ENCODE results near the gene POLR2M. TPM values are rescaled to one million over a fixed set of nuclear protein-coding genes. Genes with fewer than 3 reads are reported as not detected.

POLR2M gene
- polyA plus RNA-seq, 1 donor from 2014 or later, result 204 TPM

DNA sequence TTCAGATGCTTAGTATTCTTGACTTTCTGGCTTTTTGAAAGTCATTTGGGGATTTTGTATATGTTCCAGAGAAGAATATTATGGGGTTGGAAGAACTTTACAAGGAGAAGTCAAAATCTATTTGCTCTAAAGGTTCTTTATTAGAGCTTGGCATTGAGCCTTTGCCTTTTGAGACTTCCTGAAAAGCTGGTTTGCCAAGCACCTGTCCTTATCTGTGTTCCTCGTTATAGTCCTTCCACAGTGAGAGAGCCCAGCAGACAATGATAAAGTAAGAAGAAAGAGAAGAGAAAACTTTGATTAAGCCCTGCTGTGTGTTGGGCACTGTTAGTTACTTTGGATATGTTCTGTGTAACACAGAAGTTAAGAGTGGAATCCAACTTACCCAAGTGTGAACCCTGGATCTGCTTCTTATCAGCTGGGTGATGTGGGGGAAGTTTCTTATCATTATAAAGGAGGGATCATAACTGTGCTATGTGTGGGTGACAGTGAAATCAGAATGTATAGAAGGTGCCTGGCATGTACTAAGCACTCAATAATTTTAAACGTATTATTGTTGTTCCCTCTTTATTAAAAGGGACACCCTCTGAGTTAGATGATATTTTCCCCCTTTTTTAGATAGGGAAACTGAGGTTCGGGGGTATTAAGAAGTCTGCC, 44.3 kb upstream of the POLR2M start:
- no peak overlapping the region for H2AFZ ChIP-seq (ENCODE audit: low read depth, low read length)
- no peaks in the 10 kb centered on the region for H3K79me2 ChIP-seq (replicated peaks; ENCODE audit: insufficient read depth, low read length)
- no peak overlapping the region for H3K27ac ChIP-seq (ENCODE audit: low read length)
- H4K20me1 ChIP-seq (ENCODE audit: insufficient read depth), result no peaks in the 10 kb centered on the region
- H3K9me2 ChIP-seq (ENCODE audit: insufficient read depth, low read length), result no peaks in the 10 kb centered on the region
- H3K4me3 ChIP-seq (ENCODE audit: low read length), result no peak overlapping the region
- no peaks in the 10 kb centered on the region for H3K36me3 ChIP-seq (ENCODE audit: insufficient read depth, low read length)
- no peaks in the 10 kb centered on the region for H3K9me3 ChIP-seq (ENCODE audit: low read length)
- TF ChIP-seq, protein P1, sequence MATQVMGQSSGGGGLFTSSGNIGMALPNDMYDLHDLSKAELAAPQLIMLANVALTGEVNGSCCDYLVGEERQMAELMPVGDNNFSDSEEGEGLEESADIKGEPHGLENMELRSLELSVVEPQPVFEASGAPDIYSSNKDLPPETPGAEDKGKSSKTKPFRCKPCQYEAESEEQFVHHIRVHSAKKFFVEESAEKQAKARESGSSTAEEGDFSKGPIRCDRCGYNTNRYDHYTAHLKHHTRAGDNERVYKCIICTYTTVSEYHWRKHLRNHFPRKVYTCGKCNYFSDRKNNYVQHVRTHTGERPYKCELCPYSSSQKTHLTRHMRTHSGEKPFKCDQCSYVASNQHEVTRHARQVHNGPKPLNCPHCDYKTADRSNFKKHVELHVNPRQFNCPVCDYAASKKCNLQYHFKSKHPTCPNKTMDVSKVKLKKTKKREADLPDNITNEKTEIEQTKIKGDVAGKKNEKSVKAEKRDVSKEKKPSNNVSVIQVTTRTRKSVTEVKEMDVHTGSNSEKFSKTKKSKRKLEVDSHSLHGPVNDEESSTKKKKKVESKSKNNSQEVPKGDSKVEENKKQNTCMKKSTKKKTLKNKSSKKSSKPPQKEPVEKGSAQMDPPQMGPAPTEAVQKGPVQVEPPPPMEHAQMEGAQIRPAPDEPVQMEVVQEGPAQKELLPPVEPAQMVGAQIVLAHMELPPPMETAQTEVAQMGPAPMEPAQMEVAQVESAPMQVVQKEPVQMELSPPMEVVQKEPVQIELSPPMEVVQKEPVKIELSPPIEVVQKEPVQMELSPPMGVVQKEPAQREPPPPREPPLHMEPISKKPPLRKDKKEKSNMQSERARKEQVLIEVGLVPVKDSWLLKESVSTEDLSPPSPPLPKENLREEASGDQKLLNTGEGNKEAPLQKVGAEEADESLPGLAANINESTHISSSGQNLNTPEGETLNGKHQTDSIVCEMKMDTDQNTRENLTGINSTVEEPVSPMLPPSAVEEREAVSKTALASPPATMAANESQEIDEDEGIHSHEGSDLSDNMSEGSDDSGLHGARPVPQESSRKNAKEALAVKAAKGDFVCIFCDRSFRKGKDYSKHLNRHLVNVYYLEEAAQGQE (IDR thresholded peaks at IDR 0.05; ENCODE audit: borderline replicate concordance), result no peak
- no peaks in the 10 kb centered on the region for H3K27me3 ChIP-seq (ENCODE audit: insufficient read depth, low read depth, low read length)
- H3F3A ChIP-seq (ENCODE audit: insufficient read depth, low read length, poor library complexity, severe bottlenecking), result no peaks in the 10 kb centered on the region
- no peak overlapping the region for H3K4me2 ChIP-seq (ENCODE audit: low read length)
- no peak overlapping the region for H3K9ac ChIP-seq (ENCODE audit: low read length)

DNA sequence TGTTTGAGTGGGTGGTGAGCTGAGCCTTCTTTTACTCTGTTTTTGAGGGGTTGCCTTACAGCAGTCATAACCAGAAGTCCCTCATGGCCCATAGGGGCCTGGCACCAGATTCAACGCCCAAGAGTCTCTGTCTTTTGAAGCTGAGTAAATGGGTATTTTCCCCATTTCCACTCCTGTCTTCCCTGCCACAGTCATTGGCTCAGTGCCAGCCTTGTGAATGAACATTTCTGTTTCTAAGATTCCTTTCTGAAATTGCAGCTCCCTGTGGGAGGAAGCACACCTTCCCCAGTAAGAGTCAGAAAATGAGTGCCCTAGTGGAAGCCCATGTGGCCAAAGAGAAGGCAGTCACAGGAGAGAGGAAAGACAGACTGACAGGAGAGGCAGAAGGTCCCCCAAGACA, 43.7 kb upstream of the POLR2M start:
- Histone ChIP-seq H3K27ac (ENCODE audit: low read length) (no peak overlapping the region), H3K9me2 (ENCODE audit: insufficient read depth, low read length) (no peaks in the 10 kb centered on the region), H3K4me3 (ENCODE audit: low read length) (no peak overlapping the region), H3K36me3 (ENCODE audit: insufficient read depth, low read length) (no peaks in the 10 kb centered on the region), H4K20me1 (ENCODE audit: insufficient read depth) (no peaks in the 10 kb centered on the region), H3K9me3 (ENCODE audit: low read length) (no peaks in the 10 kb centered on the region), H3K27me3 (ENCODE audit: insufficient read depth, low read depth, low read length) (no peaks in the 10 kb centered on the region), H3K9ac (ENCODE audit: low read length) (no peak overlapping the region), H3K79me2 (replicated peaks; ENCODE audit: insufficient read depth, low read length) (no peaks in the 10 kb centered on the region), H3K4me2 (ENCODE audit: low read length) (no peak overlapping the region), H2AFZ (ENCODE audit: low read depth, low read length) (no peak overlapping the region), H3F3A (ENCODE audit: insufficient read depth, low read length, poor library complexity, severe bottlenecking) (no peaks in the 10 kb centered on the region)
- TF ChIP-seq EP300 (conservative IDR thresholded peaks at IDR 0.05; ENCODE audit: poor library complexity, severe bottlenecking) (no peak), POLR2AphosphoS5 (IDR thresholded peaks at IDR 0.05) (no peak), MXI1 (conservative IDR thresholded peaks at IDR 0.05; ENCODE audit: poor library complexity, severe bottlenecking) (no peak), TAF1 (IDR thresholded peaks at IDR 0.05; ENCODE audit: low read depth) (no peak), SMC3 (conservative IDR thresholded peaks at IDR 0.05; ENCODE audit: poor library complexity) (no peak), RAD21 (conservative IDR thresholded peaks at IDR 0.05) (no peak), EZH2 (IDR thresholded peaks at IDR 0.05; ENCODE audit: borderline replicate concordance, insufficient read depth, low read length, poor library complexity, severe bottlenecking) (no peak)
- TF ChIP-seq, protein P1 (IDR thresholded peaks at IDR 0.05; ENCODE audit: borderline replicate concordance), result no peak
- TF ChIP-seq, protein P2, sequence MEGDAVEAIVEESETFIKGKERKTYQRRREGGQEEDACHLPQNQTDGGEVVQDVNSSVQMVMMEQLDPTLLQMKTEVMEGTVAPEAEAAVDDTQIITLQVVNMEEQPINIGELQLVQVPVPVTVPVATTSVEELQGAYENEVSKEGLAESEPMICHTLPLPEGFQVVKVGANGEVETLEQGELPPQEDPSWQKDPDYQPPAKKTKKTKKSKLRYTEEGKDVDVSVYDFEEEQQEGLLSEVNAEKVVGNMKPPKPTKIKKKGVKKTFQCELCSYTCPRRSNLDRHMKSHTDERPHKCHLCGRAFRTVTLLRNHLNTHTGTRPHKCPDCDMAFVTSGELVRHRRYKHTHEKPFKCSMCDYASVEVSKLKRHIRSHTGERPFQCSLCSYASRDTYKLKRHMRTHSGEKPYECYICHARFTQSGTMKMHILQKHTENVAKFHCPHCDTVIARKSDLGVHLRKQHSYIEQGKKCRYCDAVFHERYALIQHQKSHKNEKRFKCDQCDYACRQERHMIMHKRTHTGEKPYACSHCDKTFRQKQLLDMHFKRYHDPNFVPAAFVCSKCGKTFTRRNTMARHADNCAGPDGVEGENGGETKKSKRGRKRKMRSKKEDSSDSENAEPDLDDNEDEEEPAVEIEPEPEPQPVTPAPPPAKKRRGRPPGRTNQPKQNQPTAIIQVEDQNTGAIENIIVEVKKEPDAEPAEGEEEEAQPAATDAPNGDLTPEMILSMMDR (IDR thresholded peaks at IDR 0.05; ENCODE audit: poor library complexity, severe bottlenecking), result no peak
